ENCODE results near the gene HIVEP1. TPM values are rescaled to one million over a fixed set of nuclear protein-coding genes. Genes with fewer than 3 reads are reported as not detected.

Gene HIVEP1
- total RNA-seq, 2 donors from 2014 or later: 35.2 to 38.0 TPM

DNA sequence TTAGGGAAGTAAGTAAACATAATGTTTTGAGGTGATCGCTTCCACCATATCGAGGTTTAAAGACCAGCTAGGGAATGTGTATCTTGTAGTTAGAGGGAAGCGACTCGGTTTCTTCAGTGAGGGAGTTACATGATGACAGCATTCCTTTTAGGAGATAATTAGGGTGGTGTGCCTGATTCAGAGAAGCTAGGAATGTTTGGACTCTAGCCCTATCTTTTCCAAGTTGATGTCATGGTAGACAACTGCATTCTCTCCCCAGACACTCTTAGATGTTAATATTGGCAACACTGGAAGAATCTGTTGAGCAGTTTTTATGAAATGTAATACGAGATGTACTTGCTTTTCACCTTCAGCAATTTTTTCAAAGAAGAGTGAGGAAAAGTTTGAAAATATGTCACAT is 12.9 kb upstream of the HIVEP1 start:
- Histone ChIP-seq H3K9me3 (no peaks in the 10 kb centered on the region), H3K4me3 (no peak overlapping the region)

DNA sequence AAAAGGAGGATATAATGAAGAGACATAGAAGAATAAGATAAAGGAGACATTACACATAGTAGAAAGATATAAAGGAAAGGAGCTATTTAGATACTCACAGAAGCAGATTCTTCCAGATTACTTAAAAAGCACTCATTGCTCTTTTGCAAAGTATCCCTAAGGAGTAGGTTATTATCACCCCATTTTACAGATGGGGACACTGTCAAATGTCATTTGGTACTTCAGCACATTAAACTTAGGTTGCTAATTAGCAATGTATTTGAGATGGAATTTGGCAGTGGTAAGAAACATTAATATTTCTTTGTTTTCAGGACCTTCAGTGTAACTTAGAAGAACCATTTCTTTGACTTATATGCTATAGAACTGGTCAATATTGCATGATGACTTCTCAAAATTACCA is 11.9 kb upstream of the HIVEP1 start:
- no peaks in the 10 kb centered on the region for H3K4me1 ChIP-seq (replicated peaks)
- no peaks in the 10 kb centered on the region for H3K9me3 ChIP-seq
- intact Hi-C loops (cut with DNase I): no loop called here
- no peak overlapping the region for H3K4me3 ChIP-seq
- no peak for TF ChIP-seq POLR2AphosphoS5 (IDR thresholded peaks at IDR 0.05)
- no peak for TF ChIP-seq POLR2A (IDR thresholded peaks at IDR 0.05)
- TF ChIP-seq, protein P1, sequence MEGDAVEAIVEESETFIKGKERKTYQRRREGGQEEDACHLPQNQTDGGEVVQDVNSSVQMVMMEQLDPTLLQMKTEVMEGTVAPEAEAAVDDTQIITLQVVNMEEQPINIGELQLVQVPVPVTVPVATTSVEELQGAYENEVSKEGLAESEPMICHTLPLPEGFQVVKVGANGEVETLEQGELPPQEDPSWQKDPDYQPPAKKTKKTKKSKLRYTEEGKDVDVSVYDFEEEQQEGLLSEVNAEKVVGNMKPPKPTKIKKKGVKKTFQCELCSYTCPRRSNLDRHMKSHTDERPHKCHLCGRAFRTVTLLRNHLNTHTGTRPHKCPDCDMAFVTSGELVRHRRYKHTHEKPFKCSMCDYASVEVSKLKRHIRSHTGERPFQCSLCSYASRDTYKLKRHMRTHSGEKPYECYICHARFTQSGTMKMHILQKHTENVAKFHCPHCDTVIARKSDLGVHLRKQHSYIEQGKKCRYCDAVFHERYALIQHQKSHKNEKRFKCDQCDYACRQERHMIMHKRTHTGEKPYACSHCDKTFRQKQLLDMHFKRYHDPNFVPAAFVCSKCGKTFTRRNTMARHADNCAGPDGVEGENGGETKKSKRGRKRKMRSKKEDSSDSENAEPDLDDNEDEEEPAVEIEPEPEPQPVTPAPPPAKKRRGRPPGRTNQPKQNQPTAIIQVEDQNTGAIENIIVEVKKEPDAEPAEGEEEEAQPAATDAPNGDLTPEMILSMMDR (IDR thresholded peaks at IDR 0.05): no peak
- H3K27ac ChIP-seq: no peak overlapping the region
- H3K36me3 ChIP-seq: no peaks in the 10 kb centered on the region
- H3K27me3 ChIP-seq (replicated peaks; ENCODE audit: insufficient read depth): no peaks in the 10 kb centered on the region
- DNase-seq (ENCODE audit: low spot score): no peak

More for the DNA sequence above, 12.9 kb upstream of the HIVEP1 start:
- TF ChIP-seq POLR2A (IDR thresholded peaks at IDR 0.05) (no peak), POLR2AphosphoS5 (IDR thresholded peaks at IDR 0.05) (no peak)
- TF ChIP-seq, protein P1 (IDR thresholded peaks at IDR 0.05): no peak
- Histone ChIP-seq H3K27ac (no peak overlapping the region), H3K27me3 (replicated peaks; ENCODE audit: insufficient read depth) (no peaks in the 10 kb centered on the region), H3K36me3 (no peaks in the 10 kb centered on the region), H3K4me1 (replicated peaks) (no peaks in the 10 kb centered on the region)
- DNase-seq (ENCODE audit: low spot score): no peak
- 76% methylated on average over 5 of the region's 5 CpGs for WGBS
- intact Hi-C loops (cut with DNase I): no loop called here

DNA sequence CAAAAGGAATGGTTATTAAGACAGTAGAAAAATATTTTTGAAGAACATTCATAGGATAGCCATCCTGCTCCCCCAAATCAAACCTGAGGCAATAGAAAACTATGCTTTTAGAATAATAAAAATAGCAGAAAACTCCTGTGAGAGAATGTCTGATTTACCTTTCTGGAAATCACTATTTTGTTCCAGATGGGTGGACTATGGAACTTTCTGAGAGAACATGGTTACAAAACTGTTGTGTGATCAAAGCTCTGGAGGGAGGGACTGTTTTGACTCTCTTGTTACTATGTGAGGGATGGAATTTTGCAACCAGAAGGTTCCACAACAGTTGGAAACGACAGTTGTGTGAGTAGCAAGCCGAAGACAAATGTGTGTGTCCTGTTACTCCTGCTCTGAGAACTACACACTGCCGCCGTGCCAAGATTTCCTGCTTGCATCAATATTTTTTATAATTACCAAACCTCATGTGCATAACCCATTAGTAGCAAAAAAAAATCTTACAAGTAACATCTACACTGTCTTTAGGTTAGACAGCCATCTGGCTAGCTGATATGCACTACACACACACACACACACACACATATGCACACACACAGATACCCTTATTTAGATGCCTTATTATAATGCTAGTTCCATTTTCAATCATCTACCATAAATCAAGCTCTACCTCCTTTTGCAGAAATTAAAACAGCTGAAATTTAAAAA is 11.0 kb upstream of the HIVEP1 start:
- no peak for DNase-seq (ENCODE audit: low spot score)
- Histone ChIP-seq H3K4me1 (replicated peaks) (no peaks in the 10 kb centered on the region), H3K27me3 (replicated peaks; ENCODE audit: insufficient read depth) (no peaks in the 10 kb centered on the region), H3K9me3 (no peaks in the 10 kb centered on the region), H3K27ac (no peak overlapping the region), H3K36me3 (no peaks in the 10 kb centered on the region), H3K4me3 (no peak overlapping the region)
- no peak for TF ChIP-seq POLR2AphosphoS5 (IDR thresholded peaks at IDR 0.05)
- no peak for TF ChIP-seq POLR2A (IDR thresholded peaks at IDR 0.05)
- TF ChIP-seq, protein P1 (IDR thresholded peaks at IDR 0.05): no peak
- WGBS: 59% methylated on average over 4 of the region's 4 CpGs
- intact Hi-C loops (cut with DNase I): no loop called here

DNA sequence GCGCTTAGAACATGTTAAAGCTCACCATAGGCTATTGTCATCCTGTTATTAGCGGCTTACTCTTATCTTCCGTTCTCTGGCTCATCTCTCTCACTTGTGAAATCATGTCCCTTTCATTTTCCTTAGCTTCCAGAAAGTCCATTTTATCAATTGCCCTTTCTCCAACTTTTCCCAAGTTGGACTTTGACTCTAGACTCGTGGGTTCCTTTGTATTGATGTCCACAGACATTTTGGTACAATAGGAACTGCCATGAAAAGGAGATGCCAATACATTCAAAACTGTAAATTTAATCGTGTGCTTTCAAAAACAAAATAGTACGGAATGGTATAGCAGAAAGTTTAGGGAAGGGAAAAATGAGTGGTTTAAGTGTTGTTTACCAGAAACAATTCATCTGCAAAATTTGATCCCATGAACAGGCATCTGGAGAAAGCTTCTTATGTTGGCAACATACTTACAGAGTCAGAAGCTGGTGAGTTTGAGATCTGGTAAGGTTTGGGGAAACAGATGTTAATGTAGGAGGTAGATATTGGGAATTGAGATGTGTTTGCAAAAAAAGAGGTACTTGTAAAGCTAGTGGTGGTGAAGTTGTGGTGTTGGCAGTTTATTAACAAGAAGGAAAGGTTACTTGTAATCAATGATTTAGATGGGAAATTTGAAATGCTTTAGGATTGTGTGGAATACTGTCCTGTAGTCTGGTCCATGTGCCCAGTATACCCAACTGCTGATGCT is 10.2 kb upstream of the HIVEP1 start:
- TF ChIP-seq, protein P1 (IDR thresholded peaks at IDR 0.05): no peak
- TF ChIP-seq POLR2A (IDR thresholded peaks at IDR 0.05): no peak
- TF ChIP-seq POLR2AphosphoS5 (IDR thresholded peaks at IDR 0.05): no peak
- no peaks in the 10 kb centered on the region for H3K4me1 ChIP-seq (replicated peaks)
- no peak overlapping the region for H3K27ac ChIP-seq
- H3K9me3 ChIP-seq: no peaks in the 10 kb centered on the region
- no peaks in the 10 kb centered on the region for H3K36me3 ChIP-seq
- DNase-seq (ENCODE audit: low spot score): no peak
- WGBS: 86% methylated on average over 6 of the region's 6 CpGs
- no peaks in the 10 kb centered on the region for H3K27me3 ChIP-seq (replicated peaks; ENCODE audit: insufficient read depth)
- intact Hi-C loops (cut with DNase I): no loop called here
- H3K4me3 ChIP-seq: no peak overlapping the region

DNA sequence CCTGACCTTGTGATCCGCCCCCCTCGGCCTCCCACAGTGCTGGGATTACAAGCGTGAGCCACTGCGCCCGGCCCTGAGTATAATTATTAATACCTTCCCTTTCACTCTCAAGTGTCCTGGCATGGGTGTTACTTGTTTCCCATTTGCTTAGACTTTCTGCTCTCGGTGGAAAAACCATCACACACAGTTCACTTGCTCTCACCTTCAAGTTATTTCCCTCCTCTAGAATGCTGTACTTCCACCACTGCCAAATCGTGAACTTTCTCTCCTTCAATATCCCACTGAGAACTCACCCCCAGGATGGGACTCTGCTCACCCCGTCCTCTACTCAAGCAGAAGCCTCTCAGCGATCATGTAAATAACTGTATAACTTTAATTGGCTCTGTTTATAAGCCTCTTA is 4.6 kb upstream of the HIVEP1 start:
- Histone ChIP-seq H3K27ac (peak overlapping the region; percentile 96 to 98), H3K4me1 (replicated peaks) (no peaks in the 10 kb centered on the region), H3K36me3 (no peaks in the 10 kb centered on the region), H3K9me3 (no peaks in the 10 kb centered on the region), H3K27me3 (replicated peaks; ENCODE audit: insufficient read depth) (no peaks in the 10 kb centered on the region), H3K4me3 (no peak overlapping the region)
- no peak for DNase-seq (ENCODE audit: low spot score)
- intact Hi-C loops (cut with DNase I): no loop called here
- TF ChIP-seq, protein P1 (IDR thresholded peaks at IDR 0.05): no peak
- TF ChIP-seq POLR2A (IDR thresholded peaks at IDR 0.05): no peak
- no peak for TF ChIP-seq POLR2AphosphoS5 (IDR thresholded peaks at IDR 0.05)
- WGBS: 72% methylated on average over 9 of the region's 9 CpGs

Data from prostate gland (tissue), 2 donors.